GM19025 (cell line): ENCODE measurements around the gene FERMT1.
"Not testable (repeated sequence)": the region's sequence is repeated elsewhere in the genome, so short reads cannot be mapped to it uniquely, and the experiment has no call there.

Experiments
- ATAC-seq: cut with Tn5 transposase; IDR thresholded peaks from one replicate; pipeline ENCODE4 v1.9.1; 2021; ENCODE audit warnings: mild to moderate bottlenecking, low read depth, moderate library complexity; ENCODE audit not compliant: unreplicated experiment

FERMT1 gene

DNA sequence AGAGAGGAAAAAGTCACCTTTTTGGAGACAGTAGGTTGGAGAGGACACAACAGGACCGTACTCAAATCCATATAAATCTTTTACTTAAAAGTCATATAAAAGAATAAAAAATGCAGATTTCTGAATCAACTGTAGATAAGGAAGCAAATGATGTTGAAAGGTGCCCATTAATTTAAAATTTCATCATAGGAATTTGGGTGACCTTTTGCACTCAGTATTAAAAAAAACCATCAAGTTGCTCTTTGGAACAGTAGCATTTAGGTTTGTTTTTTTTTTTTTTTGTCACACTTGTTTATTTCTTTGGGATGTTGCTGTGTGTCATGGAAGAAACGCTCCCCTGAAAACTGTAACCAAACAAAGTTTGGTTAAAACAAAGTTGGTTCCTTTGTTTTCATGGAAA, 48.0 kb downstream of the FERMT1 start:
- no peak for ATAC-seq

- ATAC-seq, result peak; percentile 66
These were observed 48.7 kb downstream of the FERMT1 start for GRCh38 chr20:6074145-6074561.

GRCh38 chr20:6070829-6071695, 51.8 kb downstream of the FERMT1 start:
- ATAC-seq, result no peak

DNA sequence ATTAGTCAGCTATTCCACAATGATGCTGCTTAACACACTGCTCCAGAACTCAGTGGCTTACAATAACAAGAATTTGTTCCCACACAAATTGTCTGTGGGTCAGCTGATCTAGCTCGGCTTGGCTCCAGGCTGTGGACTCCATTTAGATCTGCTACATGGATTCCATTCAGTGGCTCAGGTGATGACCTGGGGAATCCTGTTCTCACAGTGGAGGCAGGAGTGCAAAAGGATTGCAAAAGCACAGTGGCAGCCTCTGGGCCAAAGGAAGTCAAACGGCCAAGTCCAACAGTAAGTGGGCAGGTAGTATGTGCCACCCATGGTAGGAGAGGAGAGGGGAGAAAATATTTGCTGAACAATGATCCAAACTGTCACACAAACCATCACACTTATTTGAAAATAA, 53.2 kb downstream of the FERMT1 start:
- ATAC-seq, result no peak

DNA sequence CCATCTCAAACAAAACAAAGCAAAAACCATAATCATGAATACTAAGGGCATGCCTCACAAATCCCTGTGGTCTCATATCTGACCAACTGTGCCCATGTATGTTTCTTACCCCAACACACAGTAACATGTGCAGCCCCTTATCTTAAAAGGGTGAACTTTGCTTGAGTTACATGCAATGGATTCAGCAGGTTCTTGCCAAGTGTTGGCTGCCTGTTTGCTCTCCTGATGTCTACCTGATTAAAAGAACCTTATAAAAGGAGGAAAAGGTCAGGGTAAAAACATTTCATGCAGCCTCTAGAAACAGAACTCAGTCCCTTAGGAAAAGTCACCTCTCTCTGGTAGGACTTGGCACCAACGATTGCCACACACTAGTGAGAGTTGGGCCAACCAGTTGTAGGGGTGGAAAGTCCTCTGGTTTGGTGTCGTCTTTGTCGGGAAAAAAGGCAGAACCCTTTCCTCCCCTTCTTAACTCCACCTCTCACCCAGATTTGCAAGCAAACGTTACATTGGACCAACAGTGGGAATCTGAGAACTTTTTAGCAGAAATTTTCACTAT, 55.0 kb downstream of the FERMT1 start:
- no peak for ATAC-seq

DNA sequence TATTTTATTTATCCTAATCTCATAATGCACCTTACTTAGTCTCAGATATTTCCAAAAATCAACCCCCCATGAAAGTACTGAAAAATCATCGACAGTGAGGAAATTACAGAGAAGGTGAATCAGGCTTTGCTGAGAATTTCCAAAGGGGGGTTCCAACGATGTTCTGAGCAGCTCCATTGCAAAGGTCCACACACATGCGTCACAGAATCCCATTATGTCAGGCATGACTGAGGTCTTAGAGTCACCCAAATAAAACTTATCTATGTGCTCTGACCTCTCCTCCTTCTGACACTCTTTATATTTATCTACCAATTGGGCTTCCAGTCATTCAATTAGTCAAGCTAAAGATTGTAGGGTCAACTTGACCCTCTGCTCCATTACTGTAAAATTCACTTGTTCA, 56.2 kb downstream of the FERMT1 start:
- no peak for ATAC-seq

DNA sequence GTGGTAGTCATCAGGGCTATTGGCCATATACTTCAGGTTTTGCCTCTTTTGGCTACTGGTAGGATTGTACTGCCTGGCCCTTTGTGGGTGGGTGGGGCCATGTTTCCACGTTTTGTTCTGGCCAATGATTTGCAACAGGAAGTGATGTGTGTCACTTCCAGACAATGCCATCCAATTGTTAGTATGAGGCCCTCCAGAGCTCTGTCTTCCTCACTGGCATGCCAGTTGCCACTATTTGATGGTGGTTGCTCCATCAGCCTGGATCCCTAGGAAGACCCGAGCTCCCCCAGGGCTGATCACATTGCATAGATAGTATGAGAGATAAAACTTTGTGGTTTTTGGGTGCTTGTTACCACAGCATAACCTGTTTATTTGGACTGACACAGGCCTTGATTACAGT, 61.3 kb downstream of the FERMT1 start:
- ATAC-seq, result no peak

- ATAC-seq, result no peak
These were observed 62.6 kb downstream of the FERMT1 start for GRCh38 chr20:6060213-6060612.

GRCh38 chr20:6058684-6059295, 64.0 kb downstream of the FERMT1 start:
- ATAC-seq, result no peak

DNA sequence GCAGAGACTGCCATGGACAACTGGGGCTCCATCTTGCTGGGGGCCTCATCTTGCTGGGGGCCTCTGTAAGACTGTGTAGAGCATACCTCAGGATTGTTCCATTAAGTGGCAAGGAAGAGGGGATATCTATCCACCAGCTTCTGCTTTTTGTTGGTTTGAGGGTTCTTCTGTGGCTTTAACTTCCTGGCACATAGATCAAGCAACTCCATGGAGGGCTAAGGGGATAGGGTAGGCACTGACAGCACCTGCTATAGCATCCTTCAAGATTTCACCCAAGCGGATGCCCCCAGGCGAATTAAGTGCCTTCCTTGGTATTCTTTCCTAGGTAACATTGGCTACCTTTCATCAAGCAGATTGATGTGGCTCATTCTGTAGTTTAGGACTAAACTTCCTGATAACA, 65.1 kb downstream of the FERMT1 start:
- no peak for ATAC-seq

DNA sequence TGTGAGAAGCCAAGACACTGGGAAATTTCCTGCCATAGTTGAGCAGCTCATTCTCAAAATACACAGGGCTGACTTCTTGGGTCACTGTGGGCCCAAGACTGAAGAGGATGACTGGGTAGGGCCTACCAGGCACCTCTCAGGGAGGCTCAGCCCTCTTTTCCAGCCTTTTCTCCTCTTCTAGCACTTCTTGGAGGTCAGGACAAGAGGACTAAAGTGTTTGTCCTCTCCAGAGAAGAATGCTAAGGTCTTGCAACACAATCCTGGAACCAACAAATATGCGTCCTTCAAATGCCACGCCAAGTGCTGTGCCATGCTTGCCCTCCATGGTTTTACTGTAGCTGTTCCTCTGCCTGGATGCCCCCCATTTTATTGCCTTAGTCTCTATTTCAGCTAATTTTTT, 65.7 kb downstream of the FERMT1 start:
- ATAC-seq, result no peak

DNA sequence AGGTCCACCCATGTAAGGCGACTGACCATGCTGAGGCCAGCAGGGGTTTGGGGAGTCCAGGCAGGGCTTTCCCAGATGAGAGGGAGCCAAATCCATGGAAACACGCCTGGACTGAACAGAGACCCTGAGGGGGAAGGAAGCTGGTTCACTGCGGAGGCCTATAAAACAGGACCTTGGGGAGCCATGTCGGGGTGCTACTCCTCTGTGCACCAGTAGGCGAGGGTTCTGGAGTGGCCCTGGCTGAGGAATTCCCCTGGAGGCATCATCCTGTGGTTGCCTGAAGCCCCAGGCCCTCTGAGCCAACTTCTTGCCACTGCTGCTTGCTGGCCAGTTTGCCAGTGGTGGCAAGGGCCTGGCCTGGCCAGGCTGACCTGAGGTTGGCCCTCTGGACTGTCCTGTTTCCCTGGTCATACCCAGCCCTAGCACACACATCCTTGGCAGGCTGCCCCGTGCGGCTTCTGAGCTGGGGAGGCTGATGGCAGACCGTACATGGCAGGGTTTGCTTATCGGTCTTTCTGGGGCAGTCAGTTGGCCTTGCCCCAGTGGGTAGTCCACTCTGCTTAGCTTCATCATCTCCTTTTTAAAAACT, 66.8 kb downstream of the FERMT1 start:
- ATAC-seq, result no peak

DNA sequence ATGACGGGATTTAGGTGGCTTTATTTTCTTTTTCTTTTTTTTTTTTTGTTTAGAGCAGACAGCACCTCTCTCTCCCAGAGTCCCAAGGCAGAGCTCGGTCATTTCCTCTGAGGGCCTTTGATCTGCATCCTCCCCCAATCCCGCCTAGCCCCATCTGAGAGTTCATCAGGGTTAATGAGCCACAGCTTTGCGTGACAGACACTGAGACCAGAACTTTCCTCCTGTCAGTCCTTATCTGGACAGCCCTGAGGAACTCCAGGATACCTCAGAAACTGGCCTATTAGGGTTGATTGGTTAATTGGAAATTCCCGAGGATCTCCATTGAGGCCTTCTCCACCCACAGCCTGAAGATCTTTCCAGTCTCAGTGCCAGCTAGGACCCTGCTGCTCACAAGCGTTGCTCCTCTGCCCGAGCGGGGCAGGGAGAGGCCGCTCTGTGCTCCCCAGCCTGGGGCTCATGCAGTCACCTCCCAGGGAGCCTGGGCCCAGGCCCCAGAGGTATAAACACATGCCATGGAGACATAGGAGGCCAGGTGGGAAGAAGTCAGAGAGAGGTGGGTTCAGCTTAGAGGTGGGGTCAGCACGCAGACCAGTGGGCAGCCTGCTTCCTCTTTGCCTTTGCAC, 67.6 kb downstream of the FERMT1 start:
- ATAC-seq, result no peak

GRCh38 chr20:6054689-6055051, 68.2 kb downstream of the FERMT1 start:
- ATAC-seq, result not testable (repeated sequence)

DNA sequence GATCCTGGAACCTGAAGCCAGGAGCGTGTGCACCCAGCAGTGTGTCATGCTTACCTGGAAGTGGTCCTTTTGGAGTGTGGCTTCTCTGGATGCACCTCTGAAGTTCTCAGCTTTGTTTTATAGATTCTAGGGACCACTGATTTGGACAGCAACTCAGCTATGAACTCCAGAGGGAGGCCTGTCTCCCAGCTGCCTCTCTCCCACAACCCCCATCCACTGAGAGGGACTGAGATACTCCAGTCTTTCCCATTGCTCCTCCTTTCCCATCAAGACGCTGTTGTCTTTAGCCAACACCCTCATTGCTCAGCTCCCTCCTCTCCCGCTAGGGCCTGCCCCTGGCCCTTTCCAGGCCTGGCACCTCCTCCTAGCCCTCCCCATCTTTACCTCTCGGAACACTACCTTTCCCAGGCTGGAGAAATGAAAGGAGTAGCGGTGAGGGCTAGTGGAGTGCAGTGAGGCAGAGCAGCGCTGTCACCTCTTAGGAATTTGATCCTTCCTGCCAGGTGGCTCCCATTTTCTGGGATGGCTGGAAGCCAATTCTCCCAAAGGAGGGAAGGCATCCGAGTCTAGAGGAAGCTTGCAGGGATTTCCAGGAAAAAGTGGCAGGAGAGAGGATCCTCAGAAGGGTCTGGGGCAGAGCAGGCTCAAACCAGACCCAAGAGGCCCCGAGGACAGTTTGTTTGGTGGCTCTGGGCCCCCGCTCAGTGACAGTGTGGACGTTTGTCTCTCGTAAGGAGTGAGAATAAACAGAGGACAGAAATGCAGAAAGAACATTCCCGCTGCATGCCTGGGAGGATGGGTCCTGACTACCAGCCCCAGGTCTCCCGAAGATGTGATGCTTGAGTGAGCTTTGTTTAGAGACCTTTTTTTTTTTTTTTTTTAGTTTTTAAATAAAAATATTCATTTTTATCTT, 68.8 kb downstream of the FERMT1 start, which contains the start of gene LRRN4:
Gene LRRN4, minus strand, starts transcription at position 285 of the 913 bp plus-strand sequence. CDS start 1,261 bp downstream, outside the sequence.
- no peak for ATAC-seq

- ATAC-seq, result no peak
These were observed 69.6 kb downstream of the FERMT1 start for GRCh38 chr20:6053064-6053775.

DNA sequence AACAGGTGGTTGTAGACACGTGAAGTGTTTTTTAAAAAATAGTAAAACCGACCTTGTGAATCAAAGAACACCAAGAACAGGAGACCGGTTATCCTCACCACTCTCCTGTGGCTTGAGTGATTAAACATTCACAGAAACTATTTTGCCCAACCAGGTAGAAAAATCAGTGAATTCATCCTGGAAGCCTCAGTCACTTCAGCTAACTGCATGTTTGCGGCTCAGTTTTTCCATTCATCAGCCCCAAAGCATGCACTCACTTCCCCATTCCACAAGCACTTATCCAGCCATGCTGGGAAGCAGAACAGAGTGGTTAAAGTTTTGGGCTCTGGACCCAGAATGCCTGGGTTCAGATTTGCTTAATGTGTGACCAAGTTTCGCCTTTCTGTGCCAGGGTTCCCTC, 71.3 kb downstream of the FERMT1 start:
- no peak for ATAC-seq

- ATAC-seq, result no peak
These were observed 74.4 kb downstream of the FERMT1 start for GRCh38 chr20:6048391-6048790.

DNA sequence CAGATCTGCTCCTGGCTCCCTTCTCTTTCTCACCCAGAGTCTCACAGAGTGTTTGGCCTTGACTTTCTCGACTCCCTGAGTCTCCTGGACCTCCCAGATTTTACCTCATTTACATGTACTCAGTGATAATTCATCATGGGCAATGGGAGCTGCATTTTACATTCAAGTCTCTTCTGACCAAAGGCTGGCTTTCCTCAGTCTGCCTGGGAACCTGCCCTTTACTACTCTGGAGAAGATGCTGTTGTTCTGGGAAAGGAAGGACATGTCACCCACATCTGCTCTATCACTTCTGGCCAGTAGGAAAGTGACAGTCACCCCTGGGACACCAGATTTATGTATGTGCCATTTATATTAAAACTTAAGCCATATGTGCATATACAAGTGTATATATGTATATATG, 76.4 kb downstream of the FERMT1 start:
- ATAC-seq, result no peak
